DND-41 (cell line): Measurements from ENCODE around the gene SLC16A6.
"Not testable (repeated sequence)": the region's sequence is repeated elsewhere in the genome, so short reads cannot be mapped to it uniquely, and the experiment has no call there.

Source experiments
- ATAC-seq: fragments of 200-7000 bp; cut with Tn5 transposase; 3 replicates; pipeline ENCODE4 v1.9.1; 2021; ENCODE audit warnings: low read depth; ENCODE audit not compliant: insufficient read depth
- DNase-seq: peaks from one replicate; pipeline ENCODE4 v3.0.0-alpha.2; 2020
- H2AFZ ChIP-seq: 2 replicates; pipeline ENCODE4 v1.6.0; 2012; ENCODE audit warnings: low read depth, low read length
- H3K27ac ChIP-seq: 2 replicates; pipeline ENCODE4 v1.5.1; 2012; ENCODE audit warnings: low read length, inconsistent platforms
- H3K27me3 ChIP-seq: fragments of 200-600 bp; sonication (generic); 2 replicates; pipeline ENCODE4 v1.6.0; 2012; ENCODE audit warnings: low read length, mild to moderate bottlenecking, inconsistent platforms; ENCODE audit not compliant: insufficient read depth, poor library complexity
- H3K36me3 ChIP-seq: 2 replicates; pipeline ENCODE4 v1.5.1; 2012; ENCODE audit warnings: low read length, inconsistent platforms; ENCODE audit not compliant: insufficient read depth
- H3K4me1 ChIP-seq: 2 replicates; pipeline ENCODE4 v1.5.1; 2012; ENCODE audit warnings: mild to moderate bottlenecking, low read length; ENCODE audit not compliant: insufficient read depth
- H3K4me2 ChIP-seq: 2 replicates; pipeline ENCODE4 v1.6.0; 2012; ENCODE audit warnings: mild to moderate bottlenecking, moderate library complexity, low read length, inconsistent platforms; ENCODE audit not compliant: insufficient read depth
- H3K4me3 ChIP-seq, 2 experiments: fragments of 200-600 bp in 1 of 2; shearing (Covaris generic) in 1 of 2; 2 replicates each; pipeline ENCODE4 v1.5.1; 2012 to 2016; ENCODE audit warnings: inconsistent platforms in 2 of 2, low read length in 2 of 2, mild to moderate bottlenecking in 2 of 2, low read depth in 1 of 2, moderate library complexity in 1 of 2
- H3K79me2 ChIP-seq: 2 replicates; pipeline ENCODE4 v1.6.0; 2012; ENCODE audit warnings: low read length, inconsistent platforms; ENCODE audit not compliant: insufficient read depth
- H3K9ac ChIP-seq: 2 replicates; pipeline ENCODE4 v1.6.0; 2012; ENCODE audit warnings: low read depth, mild to moderate bottlenecking, inconsistent platforms, low read length, moderate library complexity
- H3K9me3 ChIP-seq: 2 replicates; pipeline ENCODE4 v1.5.1; 2012; ENCODE audit warnings: low read length, moderate library complexity, mild to moderate bottlenecking, inconsistent platforms; ENCODE audit not compliant: insufficient read depth, severe bottlenecking
- H4K20me1 ChIP-seq: 2 replicates; pipeline ENCODE4 v1.6.0; 2012; ENCODE audit warnings: low read length; ENCODE audit not compliant: insufficient read depth
- CTCF ChIP-seq: IDR thresholded peaks from 2 replicates; pipeline ENCODE4 v1.5.1; 2012; ENCODE audit warnings: borderline replicate concordance, low read length, moderate library complexity, mild to moderate bottlenecking; ENCODE audit not compliant: poor library complexity, severe bottlenecking; ENCODE audit errors: extremely low read depth
- EZH2 ChIP-seq: IDR thresholded peaks from 3 replicates; pipeline ENCODE4 v1.6.1; 2012; ENCODE audit warnings: borderline replicate concordance, low read depth, mild to moderate bottlenecking, moderate library complexity, low read length, inconsistent platforms; ENCODE audit not compliant: severe bottlenecking

The SLC16A6 gene

GRCh38 chr17:68238871-68239253, 52.1 kb downstream of the SLC16A6 start:
- peaks cover 32% of the 10 kb centered on the region for H3K4me1 ChIP-seq
- peak overlapping the region; percentile 25 for H3K4me2 ChIP-seq
- no peak overlapping the region for H3K4me3 ChIP-seq
- H2AFZ ChIP-seq: 0 out of 2 replicates have a peak overlapping the region, but pooled peaks have one; percentile 21
- no peaks in the 10 kb centered on the region for H3K79me2 ChIP-seq
- no peaks in the 10 kb centered on the region for H3K27me3 ChIP-seq
- H3K9ac ChIP-seq: peak overlapping the region; percentile 16
- H3K9me3 ChIP-seq: no peaks in the 10 kb centered on the region
- no peak for TF ChIP-seq EZH2
- TF ChIP-seq CTCF: no peak
- ATAC-seq (peak; percentile 36), DNase-seq (peak; percentile 31)
- H3K36me3 ChIP-seq: no peaks in the 10 kb centered on the region
- no peaks in the 10 kb centered on the region for H4K20me1 ChIP-seq
- peak overlapping the region; percentile 62 for H3K27ac ChIP-seq

- peaks cover 32% of the 10 kb centered on the region for H3K4me1 ChIP-seq
- no peaks in the 10 kb centered on the region for H3K27me3 ChIP-seq
- H3K9ac ChIP-seq: peak overlapping the region; percentile 52
- ATAC-seq: peak; percentile 76
- H3K36me3 ChIP-seq: no peaks in the 10 kb centered on the region
- 0 out of 2 replicates have a peak overlapping the region, but pooled peaks have one; percentile 21 for H2AFZ ChIP-seq
- TF ChIP-seq CTCF (no peak), EZH2 (no peak)
- H4K20me1 ChIP-seq: no peaks in the 10 kb centered on the region
- DNase-seq: peak; percentile 64
- H3K4me3 ChIP-seq: peak overlapping the region in 1 of 2 experiments; percentile 45; a peak in 1 of 4 replicates
- H3K9me3 ChIP-seq: no peaks in the 10 kb centered on the region
- H3K79me2 ChIP-seq: no peaks in the 10 kb centered on the region
- H3K27ac ChIP-seq: peak overlapping the region; percentile 84
- peak overlapping the region; percentile 66 for H3K4me2 ChIP-seq
These were observed 52.6 kb downstream of the SLC16A6 start for GRCh38 chr17:68238164-68238870.

GRCh38 chr17:68237369-68238163, 53.4 kb downstream of the SLC16A6 start:
- DNase-seq (peak; percentile 58), ATAC-seq (peak; percentile 75)
- Histone ChIP-seq H3K4me3 (peak overlapping the region in 1 of 2 experiments; percentile 45; a peak in 2 of 4 replicates), H2AFZ (peak overlapping the region; percentile 38), H3K4me1 (peaks cover 32% of the 10 kb centered on the region), H3K4me2 (peak overlapping the region; percentile 66), H3K9ac (peak overlapping the region; percentile 52), H3K27ac (peak overlapping the region; percentile 84)
- not testable (repeated sequence) for H3K79me2 ChIP-seq, H3K27me3 ChIP-seq, H4K20me1 ChIP-seq, H3K9me3 ChIP-seq, H3K36me3 ChIP-seq

GRCh38 chr17:68235336-68235791, 55.6 kb downstream of the SLC16A6 start:
- not testable (repeated sequence) for H3K4me3 ChIP-seq, H3K27ac ChIP-seq, H3K79me2 ChIP-seq, H2AFZ ChIP-seq, DNase-seq, H3K36me3 ChIP-seq, H3K27me3 ChIP-seq, H4K20me1 ChIP-seq, ATAC-seq, H3K9ac ChIP-seq, H3K9me3 ChIP-seq, H3K4me2 ChIP-seq
- H3K4me1 ChIP-seq: peaks cover 32% of the 10 kb centered on the region

- ATAC-seq, H3K9ac ChIP-seq, H3K27me3 ChIP-seq, H3K4me3 ChIP-seq, H2AFZ ChIP-seq, DNase-seq, H3K4me2 ChIP-seq, H3K79me2 ChIP-seq, H3K36me3 ChIP-seq, H3K9me3 ChIP-seq, H3K27ac ChIP-seq, H4K20me1 ChIP-seq: not testable (repeated sequence)
- peaks cover 32% of the 10 kb centered on the region for H3K4me1 ChIP-seq
These were observed 56.1 kb downstream of the SLC16A6 start for GRCh38 chr17:68234726-68235335.

- ATAC-seq, H4K20me1 ChIP-seq, H3K9me3 ChIP-seq, H3K27ac ChIP-seq, H3K4me3 ChIP-seq, H2AFZ ChIP-seq, H3K27me3 ChIP-seq, DNase-seq, H3K36me3 ChIP-seq, H3K4me2 ChIP-seq, H3K9ac ChIP-seq, H3K79me2 ChIP-seq: not testable (repeated sequence)
- H3K4me1 ChIP-seq: peaks cover 12% of the 10 kb centered on the region
These were observed 58.2 kb downstream of the SLC16A6 start for GRCh38 chr17:68232741-68233140.
